HG02973 (cell line): ENCODE data around the gene XDH.

ENCODE experiments used
- ATAC-seq: cut with Tn5 transposase; IDR thresholded peaks from one replicate; pipeline ENCODE4 v1.9.1; 2021; ENCODE audit warnings: moderate library complexity; ENCODE audit not compliant: unreplicated experiment

Gene XDH

DNA sequence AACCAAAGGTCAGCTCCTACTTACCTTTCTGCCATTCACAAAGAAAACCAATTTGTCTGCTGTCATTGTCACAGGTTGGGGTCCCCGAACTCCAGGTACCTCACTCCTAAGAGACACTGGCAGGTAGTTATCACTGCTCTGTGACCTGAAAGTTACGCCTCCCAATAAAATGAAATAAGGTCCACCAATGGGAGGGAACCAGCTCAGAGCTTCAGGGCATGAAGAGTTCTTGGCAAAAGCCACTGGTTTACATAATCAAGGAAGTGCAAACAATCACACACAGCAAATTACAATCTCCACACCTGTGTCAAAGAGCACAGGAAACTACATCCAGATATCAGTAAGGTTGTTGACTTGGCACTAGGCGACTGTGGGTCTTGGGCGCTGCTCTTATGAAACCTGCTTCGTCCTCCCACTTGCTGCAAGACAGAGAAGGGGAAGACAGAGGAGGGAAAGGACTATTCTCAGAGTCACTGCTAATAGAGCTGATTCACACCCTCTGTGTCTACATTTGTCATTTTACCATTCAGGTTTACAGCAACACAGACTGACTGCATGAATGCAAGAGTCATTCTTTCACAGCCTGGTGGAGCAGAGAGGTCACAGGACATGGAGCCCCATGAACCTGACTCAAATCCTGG is at the start of gene XDH:
Gene XDH (minus strand): TSS at position 142 of the 641 bp plus-strand sequence. CDS start 76 bp downstream, at position 66.
- no peak for ATAC-seq

DNA sequence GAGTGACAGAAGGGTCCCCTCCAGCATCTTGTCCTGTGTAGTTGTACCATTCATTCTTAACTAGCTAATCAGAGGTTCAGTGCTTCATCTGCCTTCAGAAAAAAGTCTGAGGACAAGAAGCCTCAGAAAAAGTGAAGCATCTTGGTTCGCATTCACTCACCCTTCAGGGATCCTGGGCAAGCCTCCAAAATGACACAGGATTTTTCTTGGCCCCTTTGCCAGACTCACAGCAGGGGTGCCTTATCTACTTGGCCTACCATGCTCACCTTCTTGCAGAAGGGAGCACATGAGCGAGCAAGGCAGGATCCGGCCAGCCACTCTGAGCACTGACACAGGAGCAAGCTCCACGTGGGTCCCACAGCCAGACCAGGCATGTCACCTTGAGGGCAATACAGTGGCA is 43.1 kb upstream of the XDH start:
- ATAC-seq: no peak

DNA sequence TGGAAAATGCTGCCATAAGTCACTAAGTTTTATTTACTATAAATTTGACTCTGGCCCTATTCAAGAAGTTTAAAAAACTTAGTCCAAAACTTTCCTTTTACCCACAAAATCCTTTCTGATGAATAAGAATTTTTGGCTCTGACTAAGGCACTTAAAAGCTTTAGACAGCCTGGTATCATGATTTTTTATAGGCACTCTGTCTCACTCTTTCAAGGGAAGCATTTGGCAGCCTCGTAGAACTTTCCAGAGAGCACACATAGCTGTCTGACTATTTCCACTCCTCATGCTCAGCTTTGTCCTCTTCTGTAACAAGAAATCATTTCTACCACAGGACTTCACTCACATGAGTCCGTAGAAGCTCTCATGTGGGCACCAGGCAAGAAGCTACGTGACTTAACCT is 32.3 kb upstream of the XDH start:
- ATAC-seq: no peak

DNA sequence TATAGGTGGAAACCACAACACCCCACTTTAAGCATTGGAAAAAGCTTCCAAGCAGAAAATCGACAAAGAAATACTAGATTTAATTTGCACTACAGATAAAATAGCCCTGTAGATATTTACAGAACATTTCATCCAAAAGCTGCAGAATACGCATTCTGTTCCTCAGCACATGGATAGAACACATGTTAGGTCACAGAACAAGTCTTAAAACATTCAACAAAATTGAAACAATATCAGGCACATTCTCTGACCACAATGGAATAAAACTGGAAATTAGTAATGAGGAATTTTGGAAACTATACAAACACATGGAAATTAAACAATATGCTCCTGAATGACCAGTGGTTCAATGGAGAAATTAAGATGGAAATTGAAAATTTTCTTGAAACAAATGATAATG is 27.8 kb upstream of the XDH start:
- ATAC-seq: no peak

DNA sequence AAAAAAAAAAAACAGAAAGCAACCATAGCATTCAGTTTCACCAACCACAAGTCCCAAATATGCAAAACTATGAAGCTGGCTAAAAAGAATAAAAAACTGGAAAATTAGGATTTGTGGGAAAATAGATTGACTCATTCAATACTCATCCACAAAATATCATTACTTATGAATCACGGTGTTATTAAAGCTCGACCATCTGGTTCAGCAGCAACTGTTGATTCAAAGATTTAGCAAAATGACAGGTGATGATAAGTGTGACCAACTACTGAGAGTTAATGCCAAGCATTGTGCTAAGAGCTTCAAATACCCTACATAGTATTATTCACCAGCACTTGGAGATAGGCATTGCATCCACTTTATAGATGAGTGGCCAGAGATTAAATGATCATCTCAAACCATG is 26.2 kb upstream of the XDH start:
- no peak for ATAC-seq

DNA sequence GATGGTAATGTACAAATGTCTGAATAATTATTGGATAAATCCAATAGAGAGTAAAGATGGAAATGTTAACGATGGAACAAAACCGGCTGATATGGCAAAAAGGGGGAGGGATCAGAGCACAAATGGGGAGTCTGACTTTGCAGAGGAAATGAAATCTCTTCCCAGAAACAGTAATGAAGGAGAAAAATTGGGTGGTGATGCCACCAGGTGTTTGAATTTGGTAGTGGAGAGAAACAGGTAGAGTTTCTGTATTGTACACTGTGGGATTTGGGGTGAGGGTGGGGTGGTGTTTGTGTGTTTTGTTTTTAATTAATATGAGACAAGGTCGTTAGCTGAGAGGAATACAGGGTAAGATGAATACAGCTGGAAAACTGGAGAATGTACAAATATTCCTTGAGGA is 20.4 kb upstream of the XDH start:
- no peak for ATAC-seq

DNA sequence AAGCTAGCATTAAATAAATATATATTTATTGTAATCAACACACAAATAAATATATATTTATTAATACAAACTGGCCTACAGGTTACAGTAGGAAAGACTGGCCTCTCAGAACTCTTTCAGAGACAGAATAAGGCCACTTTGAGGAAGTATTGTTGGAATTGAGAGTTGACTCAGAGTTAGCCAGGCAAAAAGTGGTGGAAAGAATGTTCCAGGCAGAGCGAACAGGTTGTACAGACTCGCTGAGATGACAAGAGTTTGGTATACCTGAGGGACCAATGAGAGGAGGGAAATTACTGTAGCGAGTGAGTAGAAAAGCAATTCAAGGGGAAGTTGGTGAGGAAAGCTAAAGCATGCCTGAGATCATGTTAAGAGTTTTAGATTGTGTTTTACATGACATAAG is 19.0 kb upstream of the XDH start:
- ATAC-seq: no peak

DNA sequence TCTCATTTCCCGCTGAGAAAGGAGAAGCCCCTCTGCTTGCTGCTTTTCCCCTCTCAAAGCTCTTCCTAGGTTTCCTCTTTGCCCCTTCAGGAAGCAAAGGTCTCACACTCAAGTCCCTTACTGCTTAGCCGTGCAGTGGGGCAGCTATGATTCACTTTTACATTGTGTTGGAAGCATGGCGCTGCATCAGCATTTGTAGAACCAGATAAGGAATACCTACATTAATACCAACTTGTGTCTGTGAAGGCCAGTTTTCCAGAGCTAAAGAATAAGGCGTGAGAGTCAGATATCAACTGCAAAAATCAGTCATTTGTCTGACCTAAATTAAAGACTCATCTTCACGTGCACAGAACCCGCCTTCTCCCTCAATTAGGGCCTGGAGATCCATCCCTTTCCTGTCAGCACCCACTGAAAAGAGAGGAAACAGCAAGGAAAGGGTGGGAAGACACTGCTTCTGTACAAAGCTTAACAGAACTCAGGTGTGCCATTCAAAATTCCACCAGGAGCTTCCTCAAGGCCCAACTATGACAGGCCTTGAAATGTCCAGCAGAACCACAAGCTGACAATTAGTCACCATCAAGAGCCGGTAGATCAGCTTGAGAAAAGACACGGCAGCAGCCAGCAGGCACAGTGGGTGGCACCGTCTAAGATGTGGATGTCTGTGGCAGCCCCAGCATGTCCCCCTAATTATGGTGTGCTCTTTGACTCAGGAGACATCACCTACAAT is 16.1 kb upstream of the XDH start:
- ATAC-seq: no peak

DNA sequence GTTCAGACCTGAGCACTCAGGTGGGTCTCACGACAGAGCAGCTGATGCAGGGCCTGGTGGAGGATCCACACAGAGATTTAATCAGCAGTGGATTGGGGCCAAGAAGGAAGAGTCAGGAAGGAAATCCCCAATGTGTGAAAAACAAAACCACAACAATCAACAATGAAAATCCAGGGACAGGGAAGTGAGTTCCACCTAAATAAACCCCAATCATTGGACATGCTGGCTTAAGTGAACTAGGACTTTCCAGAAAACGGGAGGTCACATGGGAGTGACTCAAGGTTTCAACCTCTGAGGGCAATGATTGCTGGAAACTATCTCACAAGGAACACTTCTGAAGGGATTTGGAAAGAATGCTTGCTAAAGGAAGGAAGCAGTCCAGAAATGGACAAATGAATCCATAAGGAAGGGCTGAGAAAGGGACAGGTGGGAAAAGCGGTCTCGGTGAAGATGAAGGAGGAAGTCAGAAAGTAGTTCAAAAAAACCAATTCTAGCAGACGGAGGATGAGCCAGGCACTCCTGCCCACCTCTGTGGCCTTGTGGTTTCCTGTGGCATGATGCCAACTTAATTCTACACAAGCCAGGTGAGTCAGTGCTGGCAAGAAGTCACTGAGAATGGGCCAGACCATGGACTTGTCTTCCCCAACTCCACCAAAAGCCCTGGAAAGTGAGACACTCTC is 15.4 kb upstream of the XDH start:
- ATAC-seq: no peak

DNA sequence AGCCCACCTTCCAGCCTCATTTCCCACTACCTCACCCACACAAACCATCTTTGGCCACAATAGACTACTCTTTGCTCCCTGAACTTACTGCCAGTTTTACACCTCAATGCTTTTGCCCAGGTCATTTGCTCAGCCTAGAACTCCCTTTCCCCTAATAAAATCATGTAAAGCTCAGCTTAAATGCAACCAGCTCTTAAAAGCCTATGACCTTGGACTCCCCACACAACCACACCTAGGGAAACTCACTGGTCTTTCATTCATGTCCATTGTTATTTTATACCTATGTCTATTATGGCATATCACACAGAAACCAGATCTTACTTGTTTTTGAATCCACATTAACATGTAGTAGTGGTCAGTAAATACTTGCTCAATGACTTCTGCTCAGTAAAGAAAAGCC is 14.5 kb upstream of the XDH start:
- ATAC-seq: no peak

DNA sequence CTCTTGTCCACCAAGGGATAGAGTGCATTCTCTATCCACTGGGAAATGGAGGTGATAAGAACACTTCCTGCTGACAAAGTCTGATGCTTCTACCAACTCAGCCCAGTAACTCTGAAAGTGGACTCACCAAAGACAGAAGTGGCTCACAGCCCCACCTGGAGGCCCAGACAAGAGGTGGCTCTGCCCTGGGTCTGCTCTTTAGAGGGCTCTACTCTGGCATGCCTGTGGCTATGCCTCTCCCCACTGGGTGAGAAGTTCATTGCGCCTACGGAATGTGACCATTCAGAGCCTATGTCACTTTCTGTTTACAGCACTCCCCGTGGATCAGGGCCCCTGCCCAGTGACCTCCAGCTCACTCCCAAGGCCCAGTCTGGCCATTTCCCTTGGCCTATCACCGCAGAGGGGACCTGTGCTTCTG is 13.5 kb upstream of the XDH start:
- ATAC-seq: no peak

DNA sequence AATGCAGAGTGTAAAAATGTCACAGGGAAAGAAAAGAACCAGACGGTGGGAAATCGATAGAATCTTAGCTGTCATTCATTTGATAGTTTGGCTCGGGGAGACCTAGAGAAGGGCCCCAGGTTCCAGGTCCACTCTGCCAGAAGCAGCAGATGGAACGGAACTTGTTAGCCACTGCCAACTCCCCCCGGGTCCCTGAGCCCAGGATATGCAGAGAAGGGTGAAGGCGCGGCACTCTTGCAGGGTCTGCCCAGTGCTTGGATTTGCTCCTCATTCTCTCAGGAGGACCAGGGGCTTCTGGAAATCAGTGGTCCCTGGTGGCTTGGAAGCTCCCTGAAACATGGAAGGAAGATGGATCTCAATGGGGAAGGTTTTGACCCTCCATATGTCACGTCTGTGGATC is 11.6 kb upstream of the XDH start:
- ATAC-seq: no peak

DNA sequence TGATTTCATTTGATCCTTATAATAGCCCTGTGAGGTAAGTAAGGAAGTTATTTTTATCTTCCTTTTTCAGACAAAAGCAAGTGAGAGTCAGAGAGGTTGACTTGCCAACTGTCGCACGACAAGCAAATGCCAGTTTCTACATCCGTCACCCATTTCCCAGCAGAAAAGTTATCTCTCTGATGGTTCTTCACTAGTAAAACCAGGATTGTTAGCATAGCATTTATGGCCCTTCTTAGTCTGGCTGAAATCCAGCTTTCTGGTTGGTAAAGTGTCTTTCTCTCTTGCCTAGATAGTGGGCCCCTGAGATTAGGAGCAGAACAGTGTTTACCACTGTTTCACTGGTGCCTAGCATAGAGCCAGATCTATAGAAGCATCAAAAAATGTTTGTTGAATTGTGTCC is 7.1 kb upstream of the XDH start:
- ATAC-seq: no peak

DNA sequence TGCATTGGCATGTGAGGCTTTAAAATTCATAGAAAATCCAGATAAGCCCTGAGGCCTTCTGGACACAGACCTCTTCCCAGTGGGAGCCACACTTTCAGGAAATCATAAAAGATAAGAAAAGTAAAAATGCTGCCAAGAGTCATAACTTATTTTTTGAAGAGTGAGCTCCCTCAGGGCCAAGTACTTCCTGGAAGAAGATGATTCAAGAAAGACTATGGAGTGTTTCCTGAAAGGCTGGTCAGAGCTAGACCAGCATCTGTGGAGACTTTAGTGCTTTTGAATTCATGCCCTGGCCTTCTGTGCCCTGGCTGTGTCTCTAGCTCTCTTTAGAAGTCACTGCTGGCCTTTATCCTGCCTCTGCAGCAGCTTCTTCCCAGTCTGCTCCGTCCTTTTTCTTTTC is 6.4 kb upstream of the XDH start:
- no peak for ATAC-seq

DNA sequence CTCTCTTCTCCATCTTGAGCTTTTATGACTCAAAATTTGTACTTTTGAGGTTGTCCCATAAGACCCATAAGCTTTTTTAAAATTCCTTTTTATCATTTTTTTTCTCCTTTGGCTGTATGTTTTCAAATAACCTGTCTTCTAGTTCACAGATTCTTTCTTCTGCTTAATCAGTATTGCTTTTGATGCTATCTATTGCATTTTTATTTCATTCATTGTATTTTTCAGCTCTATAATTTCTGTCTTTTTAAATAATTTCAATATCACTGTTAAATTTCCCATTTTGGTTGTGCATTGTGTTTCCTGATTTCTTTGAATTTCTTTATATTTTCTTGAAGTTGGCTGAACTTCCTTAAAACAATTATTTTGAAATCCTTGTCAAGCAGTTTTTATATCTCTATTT is 4.8 kb upstream of the XDH start:
- no peak for ATAC-seq

DNA sequence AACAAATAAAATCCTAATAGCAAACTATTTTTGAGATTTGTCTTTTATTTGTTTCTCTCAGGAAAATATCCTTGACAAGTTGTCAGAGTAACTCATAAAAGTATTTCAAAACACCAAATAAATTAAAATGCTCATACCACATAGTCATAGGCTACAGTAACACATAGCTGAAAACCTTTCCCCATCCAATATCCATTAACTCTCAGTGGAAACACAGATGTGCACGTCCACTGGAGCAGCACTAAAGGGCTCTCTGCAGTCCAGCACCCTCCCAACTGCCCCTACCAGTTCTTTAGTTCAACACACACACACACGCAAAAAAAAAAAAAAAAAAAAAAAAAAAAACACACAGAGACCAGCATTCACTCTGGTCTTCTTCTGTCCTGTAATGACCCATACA is 879 bp upstream of the XDH start:
- ATAC-seq: no peak

DNA sequence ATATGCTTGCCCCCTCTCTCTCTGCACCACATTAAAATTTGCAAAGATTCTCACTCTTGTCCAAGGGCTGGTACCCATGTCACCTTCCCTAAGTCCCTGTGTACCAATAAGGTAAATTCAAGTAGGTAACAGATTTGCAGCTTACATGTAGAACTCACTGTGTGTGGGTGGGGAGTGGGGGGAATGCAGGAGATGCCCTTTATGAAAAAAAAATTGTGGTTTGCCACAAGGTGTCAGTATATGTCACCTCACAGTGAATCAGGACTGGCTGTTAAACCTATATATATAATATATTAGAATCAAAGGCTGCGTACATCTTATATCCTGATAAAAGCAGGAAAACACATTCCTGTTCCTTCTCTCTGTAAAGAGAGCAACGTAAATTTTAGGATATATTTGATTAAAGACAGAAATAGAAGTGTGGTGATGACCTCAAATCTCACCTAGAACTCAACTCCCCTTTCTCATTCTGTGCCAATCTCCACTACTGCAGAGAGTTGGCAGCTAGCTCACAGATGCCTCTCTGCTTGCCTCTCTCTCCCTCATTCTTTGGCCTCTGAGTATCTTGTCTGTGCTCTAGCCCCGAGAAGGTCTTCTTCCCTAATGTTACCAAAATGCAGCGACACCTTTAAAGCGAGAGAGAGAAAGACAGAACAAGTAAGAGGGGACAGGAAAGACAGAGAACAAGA is 536 bp downstream of the XDH start:
- no peak for ATAC-seq

DNA sequence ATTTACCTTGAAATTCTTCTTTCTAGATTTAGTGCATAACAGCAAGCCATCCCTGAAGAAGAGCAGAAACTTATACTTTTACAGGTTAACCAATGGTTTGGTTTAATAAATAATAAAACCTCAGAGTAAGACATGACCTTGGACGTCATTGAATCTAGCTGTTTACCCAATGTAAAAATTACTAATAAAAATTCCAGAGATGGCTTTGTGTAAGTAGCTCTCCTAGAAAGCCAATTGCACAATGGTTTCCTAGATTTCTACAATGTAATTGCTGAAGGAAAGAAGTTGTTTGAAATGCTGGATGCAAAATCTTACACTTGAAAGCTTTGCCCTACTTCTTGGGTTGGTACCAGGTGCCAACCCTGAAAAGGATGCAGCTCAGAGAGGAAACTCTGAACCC is 1.5 kb downstream of the XDH start:
- ATAC-seq: no peak

DNA sequence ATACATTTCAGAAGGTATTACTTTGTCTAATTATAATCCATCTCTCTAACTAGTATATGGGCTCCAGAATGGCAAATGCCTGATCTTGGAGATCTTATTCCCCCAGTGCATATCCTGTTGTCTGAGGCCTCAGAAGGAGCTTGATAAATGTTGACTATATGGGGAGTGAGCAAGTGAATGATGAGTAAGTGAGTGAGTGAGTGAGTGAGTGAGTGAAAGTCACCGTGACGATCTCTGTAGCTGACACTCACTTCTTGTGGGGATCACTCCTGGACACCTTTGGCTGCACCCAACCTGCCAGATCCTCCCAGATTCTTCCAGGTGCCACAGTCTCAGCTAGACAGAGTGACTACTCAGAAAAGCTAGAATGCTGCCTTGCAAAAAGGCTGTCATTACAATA is 2.8 kb downstream of the XDH start:
- ATAC-seq: no peak

DNA sequence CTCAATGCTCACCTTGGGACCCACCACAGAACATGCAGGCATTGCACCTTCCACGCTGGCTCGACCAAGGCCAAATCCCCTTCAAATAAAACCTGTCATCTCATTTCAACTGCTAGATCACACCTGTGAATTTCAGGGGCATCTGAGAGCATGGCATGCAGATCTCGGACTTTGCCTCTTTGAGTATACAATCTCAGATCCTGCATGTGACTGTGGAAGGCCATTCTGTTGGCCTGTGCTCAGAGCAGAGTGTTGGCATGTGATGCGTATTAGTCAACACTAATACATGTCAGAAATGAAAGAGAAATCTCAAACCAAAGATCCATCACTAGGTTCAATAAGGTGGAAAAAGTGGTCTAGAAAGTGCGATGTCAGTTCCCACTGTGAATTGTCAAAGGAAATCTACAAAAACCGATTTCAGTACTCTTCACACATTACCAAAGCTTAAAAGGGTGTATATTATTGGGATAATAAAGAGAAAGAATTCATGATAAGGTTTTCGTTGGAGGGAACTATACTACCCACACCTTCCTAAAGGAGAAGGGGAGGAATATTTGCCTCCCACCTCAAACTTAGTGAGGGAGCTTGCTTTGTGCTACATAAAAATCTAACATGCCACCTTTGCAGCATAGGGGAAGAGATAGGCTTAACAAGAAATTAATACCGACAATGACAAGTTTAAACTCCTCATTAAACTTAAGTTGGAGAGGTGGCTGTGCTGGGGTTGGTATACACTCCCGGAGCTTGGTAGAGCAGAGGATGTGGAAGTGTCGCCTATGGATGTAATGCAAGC is 7.8 kb downstream of the XDH start:
- no peak for ATAC-seq

DNA sequence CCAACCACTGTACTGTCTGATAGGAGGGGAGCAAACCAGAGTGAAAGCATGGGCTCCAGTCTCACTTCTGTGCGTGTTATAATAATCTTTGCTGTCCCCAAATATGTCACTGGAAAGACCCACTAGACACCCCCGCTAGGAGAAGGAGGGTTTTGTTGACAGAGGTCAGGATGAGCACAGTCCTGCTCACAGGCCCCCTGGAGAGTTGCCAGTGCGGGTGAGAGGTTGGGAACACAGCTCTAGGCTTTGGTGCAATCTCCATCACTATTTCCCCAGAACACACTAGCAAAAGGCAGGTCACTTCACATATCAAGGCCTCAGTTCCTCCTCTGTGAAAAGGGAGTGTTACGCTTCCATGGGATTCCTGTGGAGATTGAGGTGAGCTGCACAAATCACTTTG is 9.7 kb downstream of the XDH start:
- ATAC-seq: no peak
